Tibial nerve (tissue), 4 donors: Measurements from ENCODE around the gene MCRIP1. TPM values are rescaled to one million over a fixed set of nuclear protein-coding genes. Genes with fewer than 3 reads are reported as not detected.

Experiments
- DNase-seq, 2 donors: peaks; one replicate each; pipeline ENCODE4 v3.0.0-alpha.2; 2019; ENCODE audit warnings: low spot score in 2 of 2
- H3K27ac ChIP-seq, 4 donors: fragments of 200-600 bp; sonication (generic) in 3 of 4; one replicate each; pipeline ENCODE4 v1.5.1; 2017 to 2019; ENCODE audit warnings: mild to moderate bottlenecking in 1 of 4
- H3K27me3 ChIP-seq, 2 donors: fragments of 200-600 bp; sonication (generic) in 1 of 2; one replicate each; pipeline versions ENCODE4 v1.5.1 to v1.6.0; 2017 to 2019
- H3K36me3 ChIP-seq, 3 donors: fragments of 200-600 bp; sonication (generic); one replicate each; pipeline ENCODE4 v1.5.1; 2018 to 2019
- H3K4me1 ChIP-seq, 4 donors: fragments of 200-600 bp; sonication (generic) in 3 of 4; one replicate each; pipeline ENCODE4 v1.5.1; 2017 to 2019
- H3K4me3 ChIP-seq, 4 donors: fragments of 200-600 bp; sonication (generic) in 3 of 4; one replicate each; pipeline ENCODE4 v1.5.1; 2017 to 2019; ENCODE audit warnings: mild to moderate bottlenecking in 1 of 4, moderate library complexity in 1 of 4
- H3K9me3 ChIP-seq, 4 donors: fragments of 200-600 bp; sonication (generic) in 3 of 4; one replicate each; pipeline ENCODE4 v1.5.1; 2017 to 2019
- CTCF ChIP-seq, 5 experiments: fragments of 200-600 bp in 3 of 5; fragments of 450-650 bp in 2 of 5; sonication (generic) in 3 of 5; IDR thresholded peaks; one replicate each; pipeline ENCODE4 v1.5.1; 2016 to 2019; ENCODE audit warnings: antibody characterized with exemption in 5 of 5, mild to moderate bottlenecking in 3 of 5, moderate library complexity in 2 of 5
- EP300 ChIP-seq, 2 donors: sonication (generic); formaldehyde crosslinking; IDR thresholded peaks; one replicate each; pipeline ENCODE4 v1.6.1; 2017; ENCODE audit warnings: antibody characterized with exemption in 2 of 2, mild to moderate bottlenecking in 1 of 2
- POLR2A ChIP-seq, 2 donors: fragments of 450-650 bp; IDR thresholded peaks; one replicate each; pipeline ENCODE4 v1.6.1; 2017; ENCODE audit warnings: antibody characterized with exemption in 2 of 2, mild to moderate bottlenecking in 2 of 2, moderate library complexity in 2 of 2
- WGBS, 2 donors: methylation state at CpG; one replicate each; pipeline ENCODE4 v1.1.5; 2018; 5-methylcytosine and 5-hydroxymethylcytosine counted together
- total RNA-seq, 4 donors: library from RNA; depleted of rRNA; stranded (reverse); fragments of >200 nt; gene quantifications; one replicate each; pipeline ENCODE4 v1.1.0, GENCODE V29; 2016

The MCRIP1 gene
- total RNA-seq, 4 donors from 2014 or later: 78.7 to 105 (median 92.5) TPM

- peaks cover 0 to 34% (median 17%) of the 10 kb centered on the region in 4 donors for H3K4me1 ChIP-seq
- DNase-seq: no peak
- peak within 1 kb of the TSS in 3 of 4 donors; percentile 72 to 83 (median 77) for H3K4me3 ChIP-seq
- no peaks in the 10 kb centered on the region for H3K9me3 ChIP-seq
- no peaks in the 10 kb centered on the region for H3K27me3 ChIP-seq
- H3K36me3 ChIP-seq: peaks cover 0 to 3% (median 0%) of the 10 kb centered on the region in 3 donors
- peak within 1 kb of the TSS; percentile 85 to 96 (median 93) for H3K27ac ChIP-seq
- WGBS, 2 donors: 86 to 93% methylated on average over 17 to 26 of the region's 26 CpGs
- no peak for TF ChIP-seq POLR2A (IDR thresholded peaks at IDR 0.05)
- no peak for TF ChIP-seq CTCF (IDR thresholded peaks at IDR 0.05)
- TF ChIP-seq EP300 (IDR thresholded peaks at IDR 0.05): no peak
Observed at GRCh38 chr17:81834831-81835267, 1.8 kb upstream of the MCRIP1 start, which contains the start of gene PPP1R27. PPP1R27 (minus strand) TSS chr17:81835050; CDS start chr17:81834953, 97 bp downstream.

GRCh38 chr17:81833921-81834830 is 1.1 kb upstream of the MCRIP1 start:
- Histone ChIP-seq H3K36me3 (peaks cover 0 to 6% (median 0%) of the 10 kb centered on the region in 3 donors), H3K4me1 (peaks cover 0 to 41% (median 17%) of the 10 kb centered on the region in 4 donors), H3K9me3 (no peaks in the 10 kb centered on the region), H3K4me3 (peak overlapping the region; percentile 72 to 83 (median 77)), H3K27ac (peak overlapping the region; percentile 85 to 96 (median 93)), H3K27me3 (no peaks in the 10 kb centered on the region)
- no peak for DNase-seq
- 79 to 84% methylated on average over 25 to 31 of the region's 31 CpGs for WGBS, 2 donors
- TF ChIP-seq CTCF (IDR thresholded peaks at IDR 0.05) (no peak), EP300 (IDR thresholded peaks at IDR 0.05) (no peak), POLR2A (IDR thresholded peaks at IDR 0.05) (no peak)

GRCh38 chr17:81832608-81833159 is 407 bp downstream of the MCRIP1 start:
- peaks cover 0 to 56% (median 20%) of the 10 kb centered on the region in 4 donors for H3K4me1 ChIP-seq
- peaks cover 0 to 6% (median 0%) of the 10 kb centered on the region in 3 donors for H3K36me3 ChIP-seq
- DNase-seq: peak in 1 of 2 donors; percentile 18
- peak overlapping the region; percentile 79 to 97 (median 92) for H3K27ac ChIP-seq
- WGBS, 2 donors: 1 to 2% methylated on average over 31 to 46 of the region's 65 CpGs
- H3K9me3 ChIP-seq: no peaks in the 10 kb centered on the region
- H3K27me3 ChIP-seq: no peaks in the 10 kb centered on the region
- TF ChIP-seq CTCF (IDR thresholded peaks at IDR 0.05) (no peak), EP300 (IDR thresholded peaks at IDR 0.05) (no peak), POLR2A (IDR thresholded peaks at IDR 0.05) (no peak)
- H3K4me3 ChIP-seq: peak overlapping the region; percentile 77 to 91 (median 84)

- Histone ChIP-seq H3K27me3 (no peaks in the 10 kb centered on the region), H3K27ac (peak overlapping the region; percentile 79 to 97 (median 92)), H3K4me3 (peak overlapping the region; percentile 77 to 91 (median 84)), H3K36me3 (peaks cover 0 to 6% (median 0%) of the 10 kb centered on the region in 3 donors), H3K4me1 (peaks cover 0 to 57% (median 20%) of the 10 kb centered on the region in 4 donors), H3K9me3 (no peaks in the 10 kb centered on the region)
- TF ChIP-seq CTCF (IDR thresholded peaks at IDR 0.05) (no peak), POLR2A (IDR thresholded peaks at IDR 0.05) (no peak), EP300 (IDR thresholded peaks at IDR 0.05) (peak in 1 of 2 donors; percentile 23)
- 11 to 21% methylated on average over 18 of the region's 18 CpGs for WGBS, 2 donors
- no peak for DNase-seq
Observed at GRCh38 chr17:81831957-81832607, 1.0 kb downstream of the MCRIP1 start.
